Metanephros (tissue), 1 donor: Measurements from ENCODE around the gene CUL9. TPM values are rescaled to one million over a fixed set of nuclear protein-coding genes. Genes with fewer than 3 reads are reported as not detected.

Experiments
- total RNA-seq: library from RNA; depleted of rRNA; stranded (reverse); fragments of >200 nt; gene quantifications from one replicate; pipeline ENCODE4 v1.2.3, GENCODE V29; 2014

CUL9 gene
- 46.2 TPM for total RNA-seq

GRCh38 chr6:43181942-43182860, at the start of gene CUL9:
Gene CUL9, plus strand, starts transcription at chr6:43182196. Its CDS starts 2,115 bp downstream, at chr6:43184311.

GRCh38 chr6:43170931-43171706, 10.9 kb upstream of the CUL9 start, which contains the start of gene SRF:
Gene SRF, plus strand, starts transcription at chr6:43171269. Its CDS starts 388 bp downstream, at chr6:43171657.

GRCh38 chr6:43228951-43229802, 47.2 kb downstream of the CUL9 start, which contains the start of gene DNPH1:
Gene DNPH1, minus strand, starts transcription at chr6:43229481. Its CDS starts 25 bp downstream, at chr6:43229456.

GRCh38 chr6:43242908-43243663, 61.1 kb downstream of the CUL9 start, which contains the start of gene TTBK1:
Gene TTBK1, plus strand, starts transcription at chr6:43243481. Its CDS starts 3,180 bp downstream, at chr6:43246661.

Other genes with a start within 250 kb of the CUL9 start
- gene GNMT, start 221.4 kb upstream of the CUL9 start, total RNA-seq, result 0.76 TPM
- gene PEX6, start 203.0 kb upstream of the CUL9 start, total RNA-seq, result 30.1 TPM
- gene PPP2R5D, start 197.6 kb upstream of the CUL9 start, total RNA-seq, result 37.3 TPM
- gene MEA1, start 168.2 kb upstream of the CUL9 start, total RNA-seq, result 51.4 TPM
- 119 TPM for gene KLHDC3, start 167.9 kb upstream of the CUL9 start, total RNA-seq
- 34.7 TPM for gene RRP36, start 160.6 kb upstream of the CUL9 start, total RNA-seq
- gene CUL7, start 128.3 kb upstream of the CUL9 start, total RNA-seq, result 40.5 TPM
- 23.5 TPM for gene MRPL2, start 122.8 kb upstream of the CUL9 start, total RNA-seq
- 43.6 TPM for gene KLC4, start 122.6 kb upstream of the CUL9 start, total RNA-seq
- 252 TPM for gene PTK7, start 105.9 kb upstream of the CUL9 start, total RNA-seq
- gene SRF, start 10.9 kb upstream of the CUL9 start, total RNA-seq, result 25.5 TPM
- 64.1 TPM for gene DNPH1, start 47.3 kb downstream of the CUL9 start, total RNA-seq
- gene TTBK1, start 61.3 kb downstream of the CUL9 start, total RNA-seq, result 0.29 TPM
- gene SLC22A7, start 116.1 kb downstream of the CUL9 start, total RNA-seq, result 0.18 TPM
- gene CRIP3, start 126.6 kb downstream of the CUL9 start, total RNA-seq, result 2.6 TPM
- 15.3 TPM for gene ZNF318, start 187.5 kb downstream of the CUL9 start, total RNA-seq
- 18.5 TPM for gene ABCC10, start 245.3 kb downstream of the CUL9 start, total RNA-seq